Thoracic aorta (tissue), 2 donors: Measurements from ENCODE around the gene AHNAK. TPM values are rescaled to one million over a fixed set of nuclear protein-coding genes. Genes with fewer than 3 reads are reported as not detected.

ENCODE experiments used
- ATAC-seq: fragments of 150-250 bp; one replicate; pipeline ENCODE4 v1.8.0; 2017; ENCODE audit warnings: low read depth; ENCODE audit not compliant: insufficient number of reproducible peaks, low FRiP score
- DNase-seq: peaks from one replicate; pipeline ENCODE4 v3.0.0-alpha.2; 2020; ENCODE audit warnings: low spot score
- H3K27ac ChIP-seq, 2 donors: fragments of 200-600 bp; sonication (generic); 1 replicate in 1 of 2; 2 replicates in 1 of 2; pipeline ENCODE4 v1.5.1; 2016; ENCODE audit warnings: mild to moderate bottlenecking in 2 of 2, moderate library complexity in 2 of 2
- H3K27me3 ChIP-seq: fragments of 200-600 bp; sonication (generic); replicated peaks from 2 replicates; pipeline ENCODE4 v1.6.0; 2016; ENCODE audit warnings: mild to moderate bottlenecking; ENCODE audit not compliant: insufficient read depth
- H3K36me3 ChIP-seq: fragments of 200-600 bp; sonication (generic); one replicate; pipeline ENCODE4 v1.5.1; 2016
- H3K4me1 ChIP-seq, 2 donors: fragments of 200-600 bp; sonication (generic); 1 replicate in 1 of 2; 2 replicates in 1 of 2; pipeline versions ENCODE4 v1.5.1 to v1.6.0; 2016; ENCODE audit warnings: low read depth in 2 of 2, mild to moderate bottlenecking in 1 of 2; ENCODE audit not compliant: control insufficient read depth in 1 of 2
- H3K4me3 ChIP-seq: fragments of 200-600 bp; sonication (generic); 2 replicates; pipeline ENCODE4 v1.5.1; 2016; ENCODE audit warnings: mild to moderate bottlenecking
- H3K9me3 ChIP-seq: fragments of 200-600 bp; sonication (generic); 2 replicates; pipeline ENCODE4 v1.5.1; 2016
- CTCF ChIP-seq: fragments of 200-600 bp; sonication (generic); IDR thresholded peaks from one replicate; pipeline ENCODE4 v1.5.1; 2019; ENCODE audit warnings: antibody characterized with exemption
- total RNA-seq, 2 donors: library from RNA; depleted of rRNA; stranded (reverse); fragments of >200 nt; gene quantifications; one replicate each; pipeline versions ENCODE4 v1.1.0 to v1.2.3, GENCODE V29; 2016

AHNAK gene
- total RNA-seq, 2 donors from 2014 or later = 1,009 to 1,046 TPM

- ATAC-seq (no peak), DNase-seq (no peak)
- Histone ChIP-seq H3K36me3 (peaks cover 26% of the 10 kb centered on the region), H3K4me1 (peaks cover 52 to 75% of the 10 kb centered on the region in 2 donors), H3K27me3 (no peaks in the 10 kb centered on the region), H3K4me3 (peak overlapping the region; percentile 91), H3K27ac (peak overlapping the region; percentile 51 to 57), H3K9me3 (no peaks in the 10 kb centered on the region)
- TF ChIP-seq CTCF = no peak
Measured at GRCh38 chr11:62538470-62539237, 8.0 kb downstream of the AHNAK start.

DNA sequence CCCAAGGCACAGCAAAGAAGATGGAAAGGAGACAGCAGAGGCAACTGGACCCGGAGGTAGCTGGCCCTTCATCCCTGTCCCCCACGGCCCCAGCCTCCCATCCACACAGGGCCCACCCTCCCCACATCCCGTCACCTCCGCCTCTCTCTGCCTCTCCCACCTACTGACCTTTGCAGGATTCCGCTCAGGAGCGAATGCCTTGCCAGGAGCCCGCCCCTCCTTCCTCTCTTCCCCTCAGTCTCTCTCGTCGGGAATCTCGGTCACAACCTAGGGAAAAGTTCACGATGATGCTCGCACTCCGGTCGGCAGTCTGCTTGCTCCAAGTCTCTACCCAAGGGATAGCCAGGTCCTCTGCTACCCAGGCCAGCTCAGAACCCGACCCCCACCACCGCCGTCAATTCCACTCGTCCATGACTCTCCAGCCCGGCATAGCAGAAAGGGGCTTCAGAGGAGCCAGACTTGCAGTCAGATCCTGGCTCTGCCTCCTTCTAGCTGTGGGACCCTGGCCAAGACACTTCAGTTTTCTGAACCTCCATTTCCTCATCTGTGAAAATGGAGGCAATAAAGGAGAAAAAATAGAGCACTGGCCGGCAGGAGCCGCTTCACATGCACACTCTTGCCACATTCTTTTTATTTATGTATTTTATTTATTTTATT lies 10.2 kb downstream of the AHNAK start:
- H3K36me3 ChIP-seq = peaks cover 48% of the 10 kb centered on the region
- TF ChIP-seq CTCF = no peak
- no peaks in the 10 kb centered on the region for H3K9me3 ChIP-seq
- DNase-seq = no peak
- no peaks in the 10 kb centered on the region for H3K27me3 ChIP-seq
- H3K4me1 ChIP-seq = peaks cover 40 to 63% of the 10 kb centered on the region in 2 donors
- ATAC-seq = no peak
- H3K4me3 ChIP-seq = no peak overlapping the region
- peak overlapping the region; percentile 20 to 39 for H3K27ac ChIP-seq

GRCh38 chr11:62535802-62536201 lies 10.8 kb downstream of the AHNAK start:
- no peak for ATAC-seq
- no peak for TF ChIP-seq CTCF
- no peaks in the 10 kb centered on the region for H3K9me3 ChIP-seq
- H3K27me3 ChIP-seq = no peaks in the 10 kb centered on the region
- no peak for DNase-seq
- H3K4me3 ChIP-seq = no peak overlapping the region
- peaks cover 34 to 57% of the 10 kb centered on the region in 2 donors for H3K4me1 ChIP-seq
- peaks cover 54% of the 10 kb centered on the region for H3K36me3 ChIP-seq
- peak overlapping the region; percentile 20 to 43 for H3K27ac ChIP-seq

DNA sequence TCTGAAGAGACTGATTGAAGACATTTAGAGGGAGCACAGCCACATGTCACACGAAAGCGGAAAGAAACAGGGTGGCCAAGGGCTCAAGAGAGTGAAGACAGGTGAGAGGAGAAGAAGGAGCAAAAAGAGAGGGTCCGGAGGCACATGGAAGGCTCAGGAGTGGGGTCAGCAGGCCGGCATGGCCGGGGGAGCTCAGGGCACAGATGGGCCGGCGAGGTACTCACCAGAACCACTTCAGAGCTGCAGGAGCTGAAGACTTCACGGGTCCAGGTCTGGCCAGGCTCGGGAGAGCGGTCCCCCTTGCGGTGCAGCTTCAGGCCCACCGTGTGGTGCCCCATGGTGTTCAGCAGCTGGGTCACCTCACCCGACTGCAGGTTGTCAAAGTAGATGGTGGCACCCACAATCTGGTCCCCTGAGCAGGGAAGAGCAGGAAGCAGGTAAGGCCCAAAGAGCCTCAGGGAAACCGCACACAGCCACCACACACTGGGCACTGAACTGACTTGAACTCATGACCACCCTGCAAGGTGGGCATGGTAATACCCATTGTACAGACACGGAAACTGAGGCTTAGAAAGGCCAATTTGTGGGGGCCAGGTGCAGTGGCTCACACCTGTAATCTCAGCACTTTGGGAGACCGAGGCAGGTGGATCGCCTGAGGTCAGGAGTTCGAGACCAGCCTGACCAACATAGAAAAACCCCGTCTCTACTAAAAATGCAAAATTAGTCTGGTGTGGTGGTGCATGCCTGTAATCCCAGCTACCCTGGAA lies 11.6 kb downstream of the AHNAK start:
- TF ChIP-seq CTCF = no peak
- H3K27ac ChIP-seq = peak overlapping the region in 1 of 2 donors; percentile 8
- H3K36me3 ChIP-seq = peaks cover 63% of the 10 kb centered on the region
- H3K9me3 ChIP-seq = no peaks in the 10 kb centered on the region
- DNase-seq (no peak), ATAC-seq (no peak)
- peaks cover 25 to 49% of the 10 kb centered on the region in 2 donors for H3K4me1 ChIP-seq
- H3K4me3 ChIP-seq = no peak overlapping the region
- H3K27me3 ChIP-seq = no peaks in the 10 kb centered on the region

DNA sequence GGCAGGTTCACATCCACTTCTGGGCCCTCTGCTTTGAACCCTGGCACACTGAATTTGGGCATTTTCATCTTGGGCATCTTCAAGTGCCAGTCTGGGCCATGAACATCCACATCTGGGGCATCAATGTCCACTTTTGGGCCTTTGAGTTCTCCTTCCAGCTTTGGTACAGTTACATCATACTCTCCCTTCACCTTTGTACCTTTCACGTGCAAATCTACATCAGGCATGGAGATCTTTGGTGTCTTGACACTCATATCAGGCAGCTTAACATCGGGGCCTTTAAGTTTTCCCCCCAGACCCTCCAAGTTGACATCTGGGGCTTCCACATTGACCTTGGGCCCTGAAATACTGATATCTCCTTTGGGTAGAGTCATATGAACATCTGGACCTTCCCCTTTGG lies 14.5 kb downstream of the AHNAK start:
- ATAC-seq = no peak
- H3K4me3 ChIP-seq = no peak overlapping the region
- TF ChIP-seq CTCF = no peak
- H3K4me1 ChIP-seq = peaks cover under 1 to 21% of the 10 kb centered on the region in 2 donors
- H3K27me3 ChIP-seq = no peaks in the 10 kb centered on the region
- H3K9me3 ChIP-seq = no peaks in the 10 kb centered on the region
- H3K27ac ChIP-seq = no peak overlapping the region
- H3K36me3 ChIP-seq = peaks cover 88% of the 10 kb centered on the region
- DNase-seq = no peak
